MM.1S (cell line): ENCODE results near the gene CMTM8.
"Not testable (repeated sequence)": the region's sequence is repeated elsewhere in the genome, so short reads cannot be mapped to it uniquely, and the experiment has no call there.

ENCODE experiments used
- DNase-seq: peaks from one replicate; pipeline ENCODE4 v3.0.0-alpha.2; 2015
- H2AFZ ChIP-seq: fragments of 300-600 bp; sonication (generic); 2 replicates; pipeline ENCODE4 v1.6.0; 2016; ENCODE audit warnings: antibody characterized with exemption, low read length
- H3F3A ChIP-seq: fragments of 300-600 bp; sonication (generic); 2 replicates; pipeline ENCODE4 v1.6.1; 2016; ENCODE audit warnings: mild to moderate bottlenecking, antibody characterized with exemption, low read length, moderate library complexity, mixed read lengths; ENCODE audit not compliant: insufficient read depth
- H3K27ac ChIP-seq: fragments of 300-600 bp; sonication (generic); 2 replicates; pipeline ENCODE4 v1.5.1; 2016; ENCODE audit warnings: mild to moderate bottlenecking, low read length
- H3K27me3 ChIP-seq: fragments of 300-600 bp; sonication (generic); replicated peaks from 2 replicates; pipeline ENCODE4 v1.6.0; 2016; ENCODE audit warnings: low read length; ENCODE audit not compliant: insufficient read depth
- H3K36me3 ChIP-seq: fragments of 300-600 bp; sonication (generic); replicated peaks from 2 replicates; pipeline ENCODE4 v1.6.1; 2016; ENCODE audit warnings: mild to moderate bottlenecking, low read length, mixed read lengths; ENCODE audit not compliant: insufficient read depth
- H3K4me1 ChIP-seq: fragments of 300-600 bp; sonication (generic); 2 replicates; pipeline ENCODE4 v1.6.1; 2016; ENCODE audit warnings: low read length, mixed read lengths
- H3K4me2 ChIP-seq: fragments of 300-600 bp; sonication (generic); 2 replicates; pipeline ENCODE4 v1.6.0; 2016; ENCODE audit warnings: low read depth, low read length
- H3K4me3 ChIP-seq: fragments of 300-600 bp; sonication (generic); 2 replicates; pipeline ENCODE4 v1.5.1; 2016; ENCODE audit warnings: low read length, mixed read lengths
- H3K79me2 ChIP-seq: fragments of 300-600 bp; sonication (generic); 2 replicates; pipeline ENCODE4 v1.6.1; 2016; ENCODE audit warnings: mixed run types, low read length, mixed read lengths
- H3K9ac ChIP-seq: fragments of 300-600 bp; sonication (generic); 2 replicates; pipeline ENCODE4 v1.6.1; 2016; ENCODE audit warnings: low read length, mixed read lengths
- H3K9me2 ChIP-seq: fragments of 300-600 bp; sonication (generic); replicated peaks from 2 replicates; pipeline ENCODE4 v1.6.1; 2016; ENCODE audit warnings: mild to moderate bottlenecking, low read length, mixed read lengths; ENCODE audit not compliant: insufficient read depth
- H3K9me3 ChIP-seq: fragments of 300-600 bp; sonication (generic); replicated peaks from 2 replicates; pipeline ENCODE4 v1.6.1; 2016; ENCODE audit warnings: mild to moderate bottlenecking, low read length, mixed read lengths; ENCODE audit not compliant: insufficient read depth
- H4K20me1 ChIP-seq: fragments of 300-600 bp; sonication (generic); 2 replicates; pipeline ENCODE4 v1.6.1; 2016; ENCODE audit warnings: mild to moderate bottlenecking, low read length, moderate library complexity, mixed read lengths; ENCODE audit not compliant: insufficient read depth
- CTCF ChIP-seq: fragments of 300-600 bp; sonication (generic); IDR thresholded peaks from 2 replicates; pipeline ENCODE4 v1.5.1; 2016; ENCODE audit warnings: antibody characterized with exemption, low read length, mixed read lengths
- EZH2 ChIP-seq: fragments of 300-600 bp; sonication (generic); optimal IDR thresholded peaks from 2 replicates; pipeline ENCODE3; 2017; ENCODE audit warnings: low read depth, mild to moderate bottlenecking, antibody characterized with exemption, low read length, mixed read lengths
- EZH2phosphoT487 ChIP-seq: fragments of 300-600 bp; sonication (generic); IDR thresholded peaks from 2 replicates; pipeline ENCODE4 v1.6.1; 2018; ENCODE audit warnings: antibody characterized with exemption, low read length

CMTM8 gene

DNA sequence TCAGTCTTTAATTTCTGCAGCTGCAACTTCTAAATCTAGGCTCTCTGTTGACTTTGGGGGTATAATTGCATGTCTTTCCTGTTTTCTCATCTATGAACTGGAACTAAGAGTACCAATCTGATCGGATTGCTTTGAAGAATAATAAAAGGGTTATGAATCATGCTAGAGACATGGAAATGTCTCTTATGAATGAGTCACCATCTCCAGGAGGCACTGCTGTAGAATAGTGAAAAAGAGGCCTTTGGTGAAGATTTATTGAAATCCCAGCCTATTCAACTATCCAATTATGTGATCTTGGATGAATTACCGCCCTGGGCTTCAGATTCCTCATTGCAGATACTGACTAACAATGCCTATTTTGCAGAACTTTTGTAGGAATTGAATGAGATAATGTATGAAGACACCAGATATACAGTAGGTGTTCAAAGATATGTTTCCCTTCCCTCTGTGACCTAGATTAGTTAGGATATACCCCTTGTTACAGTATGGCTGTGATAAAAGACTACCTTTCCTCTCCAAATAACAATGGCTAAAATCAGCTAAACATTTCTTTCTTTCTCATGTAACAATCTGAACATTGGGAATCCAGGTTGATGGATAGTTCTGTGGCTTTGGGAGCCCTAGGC, 11.5 kb upstream of the CMTM8 start:
- no peak overlapping the region for H3K27ac ChIP-seq
- H3K4me2 ChIP-seq = no peak overlapping the region
- H4K20me1 ChIP-seq = no peaks in the 10 kb centered on the region
- no peak overlapping the region for H3K4me3 ChIP-seq
- H2AFZ ChIP-seq = no peak overlapping the region
- H3F3A ChIP-seq = no peaks in the 10 kb centered on the region
- H3K9ac ChIP-seq = no peak overlapping the region
- no peaks in the 10 kb centered on the region for H3K9me3 ChIP-seq
- H3K79me2 ChIP-seq = no peaks in the 10 kb centered on the region
- H3K36me3 ChIP-seq = no peaks in the 10 kb centered on the region
- no peaks in the 10 kb centered on the region for H3K27me3 ChIP-seq
- H3K4me1 ChIP-seq = no peaks in the 10 kb centered on the region
- no peak for TF ChIP-seq EZH2phosphoT487
- TF ChIP-seq EZH2 = no peak
- no peak for TF ChIP-seq CTCF
- no peaks in the 10 kb centered on the region for H3K9me2 ChIP-seq
- DNase-seq = no peak

GRCh38 chr3:32228743-32229142, 9.7 kb upstream of the CMTM8 start:
- not testable (repeated sequence) for H3K27me3 ChIP-seq, H3K4me1 ChIP-seq, H3K79me2 ChIP-seq, DNase-seq, H3K4me2 ChIP-seq, H3K9me2 ChIP-seq, H3F3A ChIP-seq, H3K9me3 ChIP-seq, H3K27ac ChIP-seq, H2AFZ ChIP-seq, H4K20me1 ChIP-seq, H3K36me3 ChIP-seq, H3K4me3 ChIP-seq, H3K9ac ChIP-seq

GRCh38 chr3:32229565-32229964, 8.9 kb upstream of the CMTM8 start:
- Histone ChIP-seq H3K27ac (no peak overlapping the region), H3K9ac (no peak overlapping the region), H3K4me3 (no peak overlapping the region), H3K9me3 (no peaks in the 10 kb centered on the region), H4K20me1 (no peaks in the 10 kb centered on the region), H3K4me1 (no peaks in the 10 kb centered on the region), H2AFZ (no peak overlapping the region), H3K27me3 (no peaks in the 10 kb centered on the region), H3K36me3 (no peaks in the 10 kb centered on the region), H3K9me2 (no peaks in the 10 kb centered on the region), H3F3A (no peaks in the 10 kb centered on the region), H3K4me2 (no peak overlapping the region), H3K79me2 (no peaks in the 10 kb centered on the region)
- TF ChIP-seq EZH2phosphoT487 = no peak
- no peak for TF ChIP-seq EZH2
- TF ChIP-seq CTCF = no peak
- DNase-seq = no peak

- H3K4me2 ChIP-seq = no peak overlapping the region
- no peak overlapping the region for H3K4me3 ChIP-seq
- TF ChIP-seq EZH2 = no peak
- no peak for TF ChIP-seq CTCF
- TF ChIP-seq EZH2phosphoT487 = no peak
- H3K9me3 ChIP-seq = no peaks in the 10 kb centered on the region
- peak; percentile 38 for DNase-seq
- H4K20me1 ChIP-seq = no peaks in the 10 kb centered on the region
- H3F3A ChIP-seq = no peaks in the 10 kb centered on the region
- no peaks in the 10 kb centered on the region for H3K9me2 ChIP-seq
- no peak overlapping the region for H3K9ac ChIP-seq
- H3K79me2 ChIP-seq = no peaks in the 10 kb centered on the region
- peaks cover 5% of the 10 kb centered on the region for H3K27me3 ChIP-seq
- H3K36me3 ChIP-seq = no peaks in the 10 kb centered on the region
- H3K4me1 ChIP-seq = peaks cover 8% of the 10 kb centered on the region
- no peak overlapping the region for H2AFZ ChIP-seq
- H3K27ac ChIP-seq = no peak overlapping the region
Measured at GRCh38 chr3:32236377-32236776, 2.1 kb upstream of the CMTM8 start.
